ENCODE data around the gene PRSS57. TPM values are rescaled to one million over a fixed set of nuclear protein-coding genes. Genes with fewer than 3 reads are reported as not detected.
"Not testable (repeated sequence)": the region's sequence is repeated elsewhere in the genome, so short reads cannot be mapped to it uniquely, and the experiment has no call there.

PRSS57 gene
- total RNA-seq, 1 donor from 2014 or later = not detected

DNA sequence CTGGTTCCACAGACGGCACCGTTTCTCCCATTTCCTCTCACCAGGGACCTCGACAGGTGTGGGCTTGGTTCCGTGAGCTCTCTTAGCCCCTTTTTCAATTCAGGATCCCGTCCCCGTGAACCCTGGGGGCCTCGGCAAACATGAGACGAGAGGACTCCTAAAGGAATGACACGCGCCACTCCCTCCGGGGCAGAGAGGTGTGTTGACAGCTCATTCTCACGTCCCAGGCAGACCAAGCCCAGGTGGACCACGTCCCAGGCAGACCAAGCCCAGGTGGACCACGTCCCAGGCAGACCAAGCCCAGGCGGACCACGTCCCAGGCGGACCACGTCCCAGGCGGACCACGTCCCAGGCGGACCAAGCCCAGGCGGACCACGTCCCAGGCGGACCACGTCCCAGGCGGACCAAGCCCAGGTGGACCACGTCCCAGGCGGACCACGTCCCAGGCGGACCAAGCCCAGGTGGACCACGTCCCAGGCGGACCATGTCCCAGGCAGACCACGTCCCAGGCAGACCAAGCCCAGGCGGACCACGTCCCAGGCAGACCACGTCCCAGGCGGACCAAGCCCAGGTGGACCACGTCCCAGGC is 28.2 kb downstream of the PRSS57 start:
- not testable (repeated sequence) for ATAC-seq

DNA sequence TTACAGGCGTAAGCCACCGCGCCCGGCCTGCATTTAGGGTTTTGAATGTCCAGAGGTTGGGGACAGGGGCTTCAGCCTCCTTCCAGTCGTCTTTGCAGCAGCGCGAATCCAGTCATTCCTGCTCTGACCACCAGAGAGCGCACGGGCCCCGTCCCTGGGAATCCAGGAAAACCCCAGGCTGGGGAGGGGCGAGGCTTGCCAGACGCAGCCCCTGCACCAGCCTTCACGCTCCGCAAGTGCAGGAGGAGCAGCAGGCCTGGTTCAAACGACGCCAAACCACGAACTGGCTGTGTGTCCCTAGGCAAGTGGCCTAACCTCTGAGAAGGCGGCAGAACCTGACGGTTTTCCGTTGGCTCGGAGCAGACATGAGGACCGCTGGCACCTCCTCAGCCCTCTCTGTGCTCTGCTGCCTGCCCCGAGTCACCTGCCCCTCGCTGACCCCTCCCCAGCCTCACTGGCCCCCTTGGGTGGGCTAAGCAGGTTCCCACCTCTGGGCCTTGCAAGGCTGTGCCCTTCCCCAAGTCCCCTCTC is 30.3 kb downstream of the PRSS57 start:
- no peak for ATAC-seq

DNA sequence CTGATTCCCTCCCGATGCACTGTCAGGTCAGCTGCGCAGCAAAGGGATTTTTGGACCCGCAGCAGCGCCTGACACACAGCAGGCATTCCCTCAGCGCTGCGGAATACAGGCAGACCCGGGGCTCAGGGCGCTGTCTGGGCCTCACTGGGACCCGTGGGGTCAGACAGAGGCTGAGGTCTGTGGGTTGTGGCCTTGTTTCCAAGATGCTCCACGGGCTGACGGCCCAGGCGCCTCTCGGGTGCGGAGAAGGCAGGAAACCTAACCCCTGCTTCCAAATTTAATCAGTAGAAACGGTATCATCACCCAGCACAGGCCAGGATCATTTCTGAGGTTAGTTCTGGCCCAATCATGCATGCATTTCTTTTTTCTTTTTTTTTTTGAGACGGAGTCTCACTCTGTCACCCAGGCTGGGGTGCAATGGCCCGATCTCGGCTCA is 31.6 kb downstream of the PRSS57 start:
- ATAC-seq = no peak

DNA sequence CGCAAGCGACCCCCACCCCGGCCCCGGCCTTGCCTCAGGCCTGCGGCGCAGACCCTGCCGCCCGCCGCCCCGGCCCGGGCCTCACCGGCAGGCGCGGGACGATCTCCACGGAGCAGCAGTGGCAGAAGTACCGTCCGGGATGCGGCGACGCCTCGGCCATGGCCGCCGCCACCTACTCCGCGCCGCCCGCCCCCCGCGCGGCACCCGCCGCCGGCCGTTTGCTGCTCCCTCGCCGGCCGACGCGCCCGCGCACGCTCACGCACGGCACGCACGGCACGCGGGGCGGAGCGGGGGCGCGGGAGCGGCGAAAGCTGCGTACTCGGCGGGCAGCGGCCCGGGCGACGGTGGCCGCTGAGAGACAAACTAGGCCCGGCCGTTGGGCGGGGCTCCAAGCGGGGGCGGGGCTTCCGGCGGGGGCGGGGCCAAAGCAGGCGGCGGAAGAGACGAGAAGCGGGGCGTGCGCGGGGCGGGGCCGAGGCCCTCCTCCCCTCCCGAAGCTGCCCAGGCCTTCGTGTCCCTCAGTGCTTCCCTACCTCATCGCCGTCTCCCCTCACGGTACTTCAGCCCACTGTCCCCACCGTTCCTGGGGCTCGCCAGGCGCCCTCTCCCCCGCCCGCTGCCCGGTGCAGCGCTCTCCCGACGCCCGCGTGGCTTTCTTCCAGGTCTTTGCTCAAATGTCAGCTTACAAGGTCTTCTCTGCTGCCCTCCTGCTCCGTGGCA is 32.1 kb downstream of the PRSS57 start, which contains the start of gene RNF126:
RNF126 (minus strand) TSS at position 253 of the 720 bp plus-strand sequence; CDS start at position 160, 93 bp downstream.
- ATAC-seq = peak; percentile 59

DNA sequence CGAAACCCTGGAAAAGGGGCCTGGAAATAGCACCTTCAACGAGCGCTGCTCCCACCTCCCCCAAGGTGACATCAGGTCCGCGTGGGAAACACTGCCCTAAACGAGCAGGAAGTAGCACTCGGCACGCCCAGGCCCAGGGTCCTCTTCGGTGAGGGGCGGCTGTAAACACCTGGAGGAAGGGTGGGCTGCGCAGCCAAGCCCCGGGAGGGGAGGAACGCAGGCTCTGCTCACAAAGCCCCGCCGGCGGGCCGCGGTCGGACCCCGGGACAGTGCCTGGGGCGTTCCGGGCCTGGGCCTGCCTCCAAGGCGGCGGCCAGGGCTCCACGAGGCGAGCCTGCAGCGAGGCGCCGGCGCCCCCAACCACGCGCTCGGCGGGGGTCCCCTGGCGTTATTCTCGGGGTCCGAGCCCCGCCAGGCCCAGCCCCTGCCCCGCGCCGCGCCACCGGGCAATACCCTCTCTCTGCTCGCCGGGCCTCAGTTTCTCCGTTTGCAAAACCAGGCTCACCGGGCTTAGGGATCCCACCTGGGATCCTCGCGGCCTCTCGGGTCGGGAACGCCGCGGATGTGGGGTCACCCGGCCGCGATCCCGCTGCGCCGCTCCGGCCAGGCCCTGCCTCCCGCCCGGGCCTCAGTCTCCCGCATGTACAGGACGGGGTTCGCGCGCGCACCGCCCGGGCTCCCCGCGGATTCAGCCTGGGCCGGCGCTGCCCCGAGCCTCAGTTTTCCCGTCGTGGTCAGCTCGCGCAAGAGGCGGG is 32.9 kb downstream of the PRSS57 start:
- peak; percentile 17 for ATAC-seq

DNA sequence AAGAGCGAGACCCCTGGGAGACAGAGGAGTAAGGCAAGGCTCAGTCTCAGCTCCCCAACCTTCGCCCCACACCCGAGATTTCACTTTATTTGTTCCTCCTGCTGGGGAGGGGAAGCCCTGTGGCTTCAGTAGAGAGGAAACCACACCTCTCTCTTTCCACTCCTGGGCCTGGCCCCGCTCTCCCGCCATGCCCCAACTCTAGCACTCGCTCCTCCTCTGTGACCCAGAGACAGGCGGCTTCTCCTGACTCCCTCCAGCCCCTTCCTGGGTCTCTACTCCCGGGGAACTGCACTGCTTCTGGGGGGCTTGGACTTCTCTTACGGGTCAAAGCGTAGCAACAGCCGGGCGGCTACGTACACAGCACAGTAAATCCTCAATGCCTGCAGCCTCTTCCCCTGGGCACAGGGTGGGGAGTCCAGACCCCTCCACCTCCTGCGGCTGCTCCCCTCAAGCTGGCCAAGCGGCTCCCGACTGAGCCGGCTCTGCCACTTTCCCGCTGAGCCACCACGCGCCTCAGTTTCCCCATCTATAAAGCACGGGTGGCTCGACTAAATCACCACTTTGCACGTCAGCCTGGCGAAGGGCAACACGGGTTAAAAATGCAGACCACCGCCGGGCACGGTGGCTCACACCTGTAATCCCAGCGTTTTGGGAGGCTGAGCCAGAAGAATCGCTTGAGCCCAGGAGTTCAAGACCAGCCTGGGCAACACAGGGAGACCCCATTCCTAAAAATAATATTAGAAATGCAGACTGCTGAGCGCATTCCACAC is 33.6 kb downstream of the PRSS57 start:
- ATAC-seq = peak; percentile 9

DNA sequence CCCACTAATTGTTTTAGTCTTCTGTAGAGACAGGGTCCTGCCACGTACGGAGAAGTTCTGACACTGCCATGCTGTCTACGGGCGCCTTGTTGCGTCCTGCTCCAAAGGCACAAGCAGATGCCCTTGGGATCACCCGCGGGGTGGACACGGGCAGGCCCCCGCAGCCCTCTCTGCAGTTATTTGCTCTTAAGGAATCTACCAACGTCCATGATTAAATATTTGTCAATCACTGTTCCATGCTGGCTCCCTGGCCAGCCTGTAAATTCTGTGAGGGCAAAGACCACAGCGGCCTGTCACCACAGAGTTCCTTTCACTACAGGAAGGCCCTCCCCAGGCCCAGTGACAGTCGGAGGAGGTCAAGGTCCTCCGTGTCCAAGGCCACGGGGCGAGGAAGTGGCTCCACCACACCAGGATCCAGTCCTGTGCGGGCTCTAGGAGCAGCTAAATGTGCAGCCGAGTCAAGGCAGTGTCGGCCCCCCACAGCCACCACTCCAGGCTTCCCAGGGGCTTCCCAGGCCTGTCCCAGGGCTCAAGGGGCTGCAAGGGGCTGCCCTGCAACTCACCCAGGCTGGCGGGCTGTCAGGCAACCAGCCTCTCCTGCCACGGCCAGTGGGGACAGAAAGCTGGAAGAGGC is 34.3 kb downstream of the PRSS57 start:
- no peak for ATAC-seq

DNA sequence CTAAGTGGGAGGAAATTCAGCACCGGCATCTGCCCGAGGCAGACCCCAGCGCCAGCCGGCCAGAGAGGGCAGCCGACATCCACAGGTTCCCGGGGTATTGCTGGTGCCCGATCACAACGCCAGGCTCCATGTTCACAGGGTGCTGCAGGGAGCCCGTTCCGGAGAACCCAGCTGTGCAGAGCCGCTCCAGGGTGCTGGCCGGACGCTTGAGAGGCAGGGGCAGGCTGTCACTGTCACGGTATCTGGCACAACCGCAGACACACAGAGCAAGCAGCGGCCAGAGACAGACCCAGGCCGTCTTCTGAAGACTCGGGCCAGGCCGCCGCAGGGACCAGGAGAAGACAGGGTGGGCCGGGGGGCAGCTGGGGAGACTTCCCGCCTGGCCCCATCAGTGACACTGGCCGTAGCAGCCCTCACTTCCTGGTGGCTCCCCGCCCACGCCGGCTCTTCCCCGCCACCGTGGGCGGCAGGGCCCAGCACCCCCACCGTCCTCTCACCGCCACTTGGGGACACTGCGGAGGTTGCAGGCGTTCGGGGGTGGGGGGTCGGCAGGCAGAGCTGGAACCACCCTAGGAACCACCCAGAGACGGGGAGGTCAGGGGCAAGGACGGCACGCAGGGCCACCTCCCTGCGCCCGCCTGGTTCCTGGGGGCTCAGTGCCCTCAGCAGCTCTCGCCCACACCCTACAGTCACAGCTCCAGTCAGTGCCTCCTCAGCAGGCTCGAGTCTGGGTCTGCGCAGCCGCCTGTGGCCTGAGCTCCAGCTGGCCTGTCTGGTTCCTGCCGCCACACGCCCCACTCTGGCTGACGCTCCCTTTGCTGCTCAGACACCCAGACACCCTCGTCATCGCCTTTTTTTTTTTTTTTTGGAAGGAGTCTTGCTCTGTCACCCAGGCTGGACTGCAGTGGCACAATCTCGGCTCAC is 36.1 kb downstream of the PRSS57 start:
- peak; percentile 74 for ATAC-seq

DNA sequence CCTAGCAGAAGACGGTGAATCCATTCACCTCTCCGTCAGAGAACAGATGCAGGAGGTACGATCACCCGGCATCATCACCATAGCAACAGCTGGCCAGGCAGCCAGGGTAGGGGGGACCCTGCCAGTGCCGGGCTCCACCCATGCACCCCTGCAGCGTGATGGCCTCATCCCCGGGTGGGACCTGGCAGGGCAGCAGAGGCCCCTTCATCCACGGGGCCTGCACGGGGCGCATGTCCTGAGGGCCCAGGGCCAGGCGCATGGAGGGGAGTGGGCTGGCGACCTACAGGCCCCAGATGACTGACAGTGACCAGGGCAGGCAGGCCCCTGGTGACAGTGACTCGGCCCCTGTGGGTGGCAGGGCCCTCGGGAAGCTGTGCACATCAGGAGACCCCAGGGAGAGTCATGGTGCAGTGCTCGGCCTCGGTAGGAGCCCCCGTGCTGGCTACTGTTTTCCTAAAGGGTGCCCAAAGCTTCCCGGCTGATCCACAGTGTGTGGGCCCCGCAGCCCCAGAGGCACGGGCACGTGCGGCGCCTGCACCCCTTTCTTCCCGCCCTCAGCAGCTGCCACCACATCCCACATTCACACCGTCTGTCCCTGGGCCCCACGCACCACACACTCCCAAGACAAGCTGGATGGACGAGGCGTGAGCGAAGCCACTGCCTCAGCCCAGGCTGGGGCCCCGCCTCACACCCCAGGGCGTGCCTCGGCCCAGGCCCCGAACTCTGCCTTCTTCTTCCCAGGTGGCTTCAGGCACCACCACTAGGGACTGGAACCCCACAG is 37.0 kb downstream of the PRSS57 start:
- peak; percentile 35 for ATAC-seq

DNA sequence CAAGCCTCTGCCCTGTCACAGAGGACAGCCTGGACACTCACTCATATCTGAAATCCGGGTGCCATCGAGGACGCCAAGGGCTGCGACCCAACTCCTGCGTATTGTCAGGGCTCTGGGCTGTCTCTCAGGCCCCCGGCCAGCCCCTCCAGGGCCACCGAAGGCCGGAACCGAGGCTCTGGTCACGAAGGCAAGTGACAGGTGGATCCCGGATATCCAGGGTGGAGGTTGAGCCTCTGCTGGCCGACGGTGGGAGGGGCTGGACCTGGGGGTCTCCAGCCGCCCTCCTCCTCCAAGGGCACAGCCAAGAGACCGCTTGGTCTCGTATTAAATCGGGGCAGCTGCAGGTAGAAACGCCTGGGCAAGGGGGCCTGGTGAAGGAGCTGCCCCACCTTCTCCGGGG is 37.6 kb downstream of the PRSS57 start:
- ATAC-seq = no peak

DNA sequence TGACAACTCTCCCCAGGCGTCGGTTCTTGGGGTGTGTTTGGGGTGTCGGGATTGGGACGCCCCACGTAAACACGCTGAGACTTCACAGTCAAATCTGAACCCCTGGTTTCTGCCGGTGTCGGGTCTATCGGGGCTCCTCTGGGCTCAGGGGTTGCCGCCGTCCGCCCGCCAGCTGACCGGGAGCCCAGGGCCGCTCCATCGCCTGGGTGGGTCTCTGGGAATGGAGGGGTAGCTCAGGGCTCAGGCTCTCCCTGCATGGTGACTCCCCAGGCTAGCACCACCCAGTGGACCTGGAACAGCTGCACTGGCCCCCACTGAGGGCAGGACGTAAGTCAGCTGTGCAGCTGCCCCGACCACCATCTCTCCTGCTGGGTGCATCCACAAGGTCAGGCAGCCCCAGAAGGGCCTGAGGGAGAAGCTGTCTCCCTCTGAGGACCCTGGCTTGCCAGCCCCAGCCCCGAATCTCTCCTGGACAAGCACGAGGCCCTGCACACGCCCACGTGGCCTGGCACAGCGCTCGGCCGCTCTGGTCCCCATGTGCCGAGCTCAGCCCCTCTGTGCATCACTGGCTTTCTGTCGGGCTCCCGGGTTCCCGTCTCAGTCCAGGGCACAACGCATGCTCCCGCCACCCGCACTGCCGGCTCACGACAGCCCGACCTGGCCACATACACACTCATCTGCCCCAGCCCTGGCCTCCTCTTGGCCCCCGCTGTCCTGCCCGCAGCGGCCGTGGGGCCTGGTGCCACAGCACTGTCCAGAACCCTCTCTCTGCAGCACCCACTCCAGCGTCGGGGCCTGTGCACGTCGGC is 38.3 kb downstream of the PRSS57 start:
- ATAC-seq = no peak

DNA sequence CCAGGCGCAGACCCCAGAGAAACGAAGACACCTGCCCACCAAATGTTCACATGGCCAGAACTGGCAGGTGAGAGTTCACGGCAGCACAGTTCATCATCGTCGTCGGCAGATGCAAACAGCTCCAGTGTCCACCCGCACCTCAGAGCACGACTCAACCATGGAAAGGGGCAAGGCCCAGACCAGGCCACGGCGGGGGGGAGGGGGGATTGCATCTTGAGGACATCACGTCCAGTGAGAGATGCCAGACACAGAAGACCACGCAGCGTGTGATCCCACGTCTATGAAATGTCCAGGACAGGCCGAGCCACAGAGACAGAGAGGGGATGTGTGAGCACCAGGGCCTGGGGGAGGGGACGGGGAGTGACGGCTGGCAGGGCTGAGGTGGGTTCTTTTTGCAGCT is 39.6 kb downstream of the PRSS57 start:
- no peak for ATAC-seq

DNA sequence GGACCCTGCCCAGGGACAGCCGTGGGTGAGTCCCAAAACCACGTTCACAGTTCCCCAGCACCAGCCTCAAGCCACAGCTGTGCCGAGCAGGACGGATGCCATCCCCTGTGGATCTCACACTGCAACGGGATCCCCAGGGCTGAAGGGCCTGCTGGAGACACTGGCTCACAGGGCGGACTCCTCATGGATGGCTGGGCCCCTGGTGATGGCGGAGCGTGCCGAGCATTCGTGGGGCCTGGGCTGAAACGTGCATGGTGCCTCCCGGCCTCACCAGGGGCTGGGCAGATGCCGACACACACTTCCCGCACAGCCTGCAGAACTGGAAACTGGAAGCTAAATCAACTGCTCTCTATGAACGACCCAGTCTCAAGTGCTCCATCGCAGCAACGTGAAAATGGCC is 41.8 kb downstream of the PRSS57 start:
- ATAC-seq = no peak

DNA sequence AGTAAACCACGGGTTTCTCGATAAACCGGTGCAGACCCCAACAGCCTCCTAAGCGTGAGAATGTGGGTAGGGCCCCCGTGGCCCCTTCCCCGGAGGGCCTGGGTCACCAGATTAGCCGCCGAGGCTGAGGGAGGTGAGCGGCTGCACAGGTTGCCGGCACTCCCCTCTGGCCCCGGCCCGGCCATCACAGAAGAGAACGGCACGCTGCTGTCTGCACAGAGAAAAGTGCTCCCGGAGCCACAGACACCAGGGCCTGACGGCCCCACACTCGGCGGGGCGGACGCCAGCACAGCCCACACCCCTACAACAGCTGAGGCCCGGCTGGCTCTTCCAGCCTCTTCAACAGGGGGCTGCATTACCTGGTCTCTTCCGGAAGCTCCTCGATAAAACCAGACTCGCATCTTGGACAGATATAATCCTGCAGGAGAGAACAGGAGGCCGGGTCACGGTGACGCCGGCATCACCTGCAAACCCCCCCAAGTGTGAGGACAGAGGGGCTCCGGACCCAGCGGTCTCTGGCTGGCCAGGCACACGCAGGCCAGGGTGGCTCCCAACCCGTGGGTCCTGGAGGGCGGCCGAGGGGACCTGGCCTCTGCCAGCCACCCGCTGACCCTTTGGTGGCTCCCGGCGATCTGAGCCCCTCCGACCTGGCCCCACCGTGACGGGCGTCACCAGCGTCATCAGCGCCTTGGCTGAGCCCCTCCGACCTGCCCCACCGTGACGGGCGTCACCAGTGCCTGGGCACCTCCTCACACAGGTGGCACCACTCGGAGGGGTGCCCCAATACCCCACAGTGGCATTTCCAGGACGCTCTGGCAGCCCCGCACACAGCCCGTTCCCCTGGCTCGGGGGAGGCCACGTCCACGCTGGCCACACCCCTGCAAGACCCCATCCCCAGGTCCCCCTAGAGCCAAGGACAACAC is 42.5 kb downstream of the PRSS57 start:
- no peak for ATAC-seq

DNA sequence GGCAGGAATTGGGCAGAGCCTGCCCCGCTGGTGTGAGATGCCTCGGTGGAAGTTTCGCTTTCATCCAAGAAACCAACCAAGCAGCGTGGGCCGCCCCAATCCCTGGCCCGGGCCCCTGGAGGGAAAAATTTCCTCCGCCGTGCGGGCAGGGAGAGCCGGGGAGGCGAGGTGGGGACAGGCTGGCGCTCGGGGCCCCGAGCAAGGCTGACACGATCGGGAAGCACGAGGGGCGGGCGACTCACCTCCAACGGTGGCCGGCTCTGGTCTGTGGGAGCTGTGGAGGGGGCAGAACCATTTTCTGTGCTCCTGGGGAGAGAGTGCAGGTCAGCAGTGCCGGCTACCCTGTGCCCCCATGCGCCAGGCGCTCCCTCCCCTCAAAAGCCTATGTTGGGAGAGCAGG is 43.3 kb downstream of the PRSS57 start:
- ATAC-seq = no peak

DNA sequence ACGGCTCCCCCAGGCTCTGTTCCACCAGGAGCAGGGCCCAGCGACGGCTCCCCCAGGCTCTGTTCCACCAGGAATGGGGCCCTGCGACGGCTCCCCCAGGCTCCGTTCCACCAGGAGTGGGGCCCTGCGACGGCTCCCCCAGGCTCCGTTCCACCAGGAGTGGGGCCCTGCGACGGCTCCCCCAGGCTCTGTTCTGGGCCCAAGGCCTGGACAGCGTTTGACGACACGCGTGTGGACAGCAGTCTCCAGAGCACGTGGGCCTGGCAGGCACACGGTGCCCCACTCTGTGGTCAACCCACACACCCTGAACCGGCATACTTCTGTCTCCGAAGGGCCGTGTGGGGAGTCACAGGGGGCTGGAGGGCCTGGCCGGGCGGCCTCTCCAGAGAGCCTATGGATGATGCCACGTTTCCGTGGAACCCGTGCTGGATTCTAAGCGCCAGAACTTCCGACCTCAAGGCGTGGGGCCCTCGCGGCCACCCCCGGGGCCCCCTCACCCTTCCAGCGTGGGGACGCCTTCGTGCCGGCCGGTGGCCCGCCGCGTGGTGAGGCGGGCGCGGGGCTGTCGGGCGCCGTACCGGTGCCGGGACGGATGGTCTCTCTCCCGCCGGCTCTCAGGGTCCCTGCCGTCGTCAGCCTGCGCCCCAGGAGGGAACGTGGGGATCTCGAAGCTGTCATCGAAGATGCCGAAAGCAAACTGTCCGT is 44.0 kb downstream of the PRSS57 start:
- ATAC-seq = no peak

DNA sequence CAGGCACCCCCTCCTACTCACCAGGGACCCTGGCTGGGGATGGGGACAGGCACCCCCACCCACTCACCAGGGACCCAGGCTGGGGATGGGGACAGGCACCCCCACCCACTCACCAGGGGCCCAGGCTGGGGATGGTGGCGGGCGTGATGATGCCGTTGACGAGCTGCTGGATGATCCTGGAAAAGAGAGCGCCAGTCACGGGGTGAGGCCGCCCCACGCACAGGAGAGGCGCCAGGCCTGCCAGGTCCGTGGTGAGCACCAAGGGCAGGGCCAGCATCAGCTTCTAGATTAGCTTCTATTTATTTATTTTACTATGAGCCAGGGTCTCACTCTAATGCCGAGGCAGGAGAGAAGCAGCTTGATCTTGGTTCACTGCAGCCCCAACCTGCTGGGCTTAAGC is 45.1 kb downstream of the PRSS57 start:
- ATAC-seq = no peak

Data from esophagus mucosa (tissue), 1 donor.